ENCODE results near the gene ARHGAP35. TPM values are rescaled to one million over a fixed set of nuclear protein-coding genes. Genes with fewer than 3 reads are reported as not detected.
"Not testable (repeated sequence)": the region's sequence is repeated elsewhere in the genome, so short reads cannot be mapped to it uniquely, and the experiment has no call there.

The ARHGAP35 gene
- total RNA-seq, 6 experiments from 2014 or later = 51.9 to 69.8 (median 63.4) TPM

GRCh38 chr19:46852830-46853229 is 8.0 kb upstream of the ARHGAP35 start:
- no peak for TF ChIP-seq CTCF (IDR thresholded peaks at IDR 0.05)
- Mint-ChIP-seq H3K27me3 (ENCODE audit: insufficient read depth) (peaks cover 9% of the 10 kb centered on the region), H3K4me1 (ENCODE audit: low read depth) (peaks cover 26% of the 10 kb centered on the region), H3K27ac (no peak overlapping the region), H3K4me3 (no peak overlapping the region), H3K9me3 (no peaks in the 10 kb centered on the region), H3K36me3 (ENCODE audit: low read depth) (peaks cover 7% of the 10 kb centered on the region; the same call in 1 of the 2 replicates)
- no peak for DNase-seq

- peaks cover 17% of the 10 kb centered on the region for H3K4me1 Mint-ChIP-seq (ENCODE audit: low read depth)
- not testable (repeated sequence) for H3K36me3 Mint-ChIP-seq (ENCODE audit: low read depth); DNase-seq; H3K27ac Mint-ChIP-seq; H3K9me3 Mint-ChIP-seq; H3K4me3 Mint-ChIP-seq; H3K27me3 Mint-ChIP-seq (ENCODE audit: insufficient read depth)
Observed at GRCh38 chr19:46854698-46855097, 6.1 kb upstream of the ARHGAP35 start.

GRCh38 chr19:46856062-46857022 is 4.5 kb upstream of the ARHGAP35 start:
- TF ChIP-seq CTCF (IDR thresholded peaks at IDR 0.05) = peak; percentile 80
- Mint-ChIP-seq H3K27me3 (ENCODE audit: insufficient read depth) (peaks cover 7% of the 10 kb centered on the region), H3K36me3 (ENCODE audit: low read depth) (peaks cover 4% of the 10 kb centered on the region; the same call in 1 of the 2 replicates), H3K4me1 (ENCODE audit: low read depth) (peaks cover 17% of the 10 kb centered on the region), H3K27ac (peak overlapping the region; percentile 92), H3K4me3 (peak overlapping the region; percentile 89), H3K9me3 (no peaks in the 10 kb centered on the region)
- DNase-seq = peak; percentile 96

GRCh38 chr19:46859637-46860124 is 1.1 kb upstream of the ARHGAP35 start:
- Mint-ChIP-seq H3K9me3 (no peaks in the 10 kb centered on the region), H3K36me3 (ENCODE audit: low read depth) (peaks cover 4% of the 10 kb centered on the region; the same call in 1 of the 2 replicates), H3K27ac (peak overlapping the region; percentile 93), H3K4me3 (peak overlapping the region; percentile 89), H3K4me1 (ENCODE audit: low read depth) (peaks cover 17% of the 10 kb centered on the region), H3K27me3 (ENCODE audit: insufficient read depth) (peaks cover 7% of the 10 kb centered on the region)
- peak; percentile 70 for DNase-seq
- no peak for TF ChIP-seq CTCF (IDR thresholded peaks at IDR 0.05)

GRCh38 chr19:46860125-46860845 is 512 bp upstream of the ARHGAP35 start:
- DNase-seq = peak; percentile 99
- Mint-ChIP-seq H3K4me1 (ENCODE audit: low read depth) (peaks cover 17% of the 10 kb centered on the region), H3K36me3 (ENCODE audit: low read depth) (peaks cover 7% of the 10 kb centered on the region; the same call in 1 of the 2 replicates), H3K4me3 (peak overlapping the region; percentile 89), H3K27ac (peak overlapping the region; percentile 93), H3K9me3 (no peaks in the 10 kb centered on the region), H3K27me3 (ENCODE audit: insufficient read depth) (peaks cover 7% of the 10 kb centered on the region)
- TF ChIP-seq CTCF (IDR thresholded peaks at IDR 0.05) = peak; percentile 36

Measured in HFFc6 (cell line).